ENCODE data around the gene GMPR2.

- no peak for TF ChIP-seq EZH2 (IDR thresholded peaks at IDR 0.05)
- no peak for TF ChIP-seq POLR2AphosphoS5 (IDR thresholded peaks at IDR 0.05; ENCODE audit: borderline replicate concordance, low read depth, low read length)
Measured at GRCh38 chr14:24278424-24278823, 45.7 kb downstream of the GMPR2 start.
